Osteocyte (in vitro differentiated cells): Measurements from ENCODE around the gene RAD51B. TPM values are rescaled to one million over a fixed set of nuclear protein-coding genes. Genes with fewer than 3 reads are reported as not detected.

ENCODE experiments used
- DNase-seq: peaks from one replicate; pipeline ENCODE4 v3.0.0; 2021; ENCODE audit warnings: mixed read lengths; ENCODE audit not compliant: unreplicated experiment; ENCODE audit errors: extremely low spot score
- H3K27ac Mint-ChIP-seq: one replicate; pipeline ENCODE4 v1.8.0; 2021; ENCODE audit warnings: mild to moderate bottlenecking, mixed read lengths; ENCODE audit not compliant: unreplicated experiment
- H3K27me3 Mint-ChIP-seq: one replicate; pipeline ENCODE4 v1.8.0; 2021; ENCODE audit warnings: mixed read lengths; ENCODE audit not compliant: unreplicated experiment
- H3K36me3 Mint-ChIP-seq: one replicate; pipeline ENCODE4 v1.8.0; 2021; ENCODE audit warnings: mixed read lengths; ENCODE audit not compliant: unreplicated experiment
- H3K4me1 Mint-ChIP-seq: one replicate; pipeline ENCODE4 v1.8.0; 2021; ENCODE audit warnings: mixed read lengths; ENCODE audit not compliant: unreplicated experiment
- H3K4me3 Mint-ChIP-seq: one replicate; pipeline ENCODE4 v1.8.0; 2021; ENCODE audit warnings: mild to moderate bottlenecking, moderate library complexity, mixed read lengths; ENCODE audit not compliant: unreplicated experiment
- H3K9me3 Mint-ChIP-seq: one replicate; pipeline ENCODE4 v1.8.0; 2021; ENCODE audit warnings: mixed read lengths; ENCODE audit not compliant: unreplicated experiment
- CTCF ChIP-seq: fragments of 200-600 bp; sonication (generic); IDR thresholded peaks from 2 replicates; pipeline ENCODE4 v1.5.0; 2021; ENCODE audit warnings: antibody characterized with exemption, mild to moderate bottlenecking, moderate library complexity
- total RNA-seq: library from RNA; stranded (reverse); gene quantifications from 2 replicates; pipeline ENCODE4 v1.2.1, GENCODE V29; 2021

The RAD51B gene
- total RNA-seq, 1 donor from 2014 or later, result 12.7 TPM

- Mint-ChIP-seq H3K27me3 (no peaks in the 10 kb centered on the region), H3K36me3 (peaks cover 3% of the 10 kb centered on the region), H3K4me3 (no peak overlapping the region), H3K4me1 (peaks cover 10% of the 10 kb centered on the region), H3K9me3 (peaks cover 27% of the 10 kb centered on the region), H3K27ac (peak overlapping the region; percentile 76)
- DNase-seq, result no peak
- no peak for TF ChIP-seq CTCF
These were observed 802.1 kb downstream of the RAD51B start for GRCh38 chr14:68621400-68622365.

- no peak overlapping the region for H3K27ac Mint-ChIP-seq
- H3K27me3 Mint-ChIP-seq, result no peaks in the 10 kb centered on the region
- peaks cover 12% of the 10 kb centered on the region for H3K4me1 Mint-ChIP-seq
- H3K9me3 Mint-ChIP-seq, result peaks cover 17% of the 10 kb centered on the region
- no peaks in the 10 kb centered on the region for H3K36me3 Mint-ChIP-seq
- TF ChIP-seq CTCF, result no peak
- H3K4me3 Mint-ChIP-seq, result no peak overlapping the region
- peak; percentile 42 for DNase-seq
These were observed 803.3 kb downstream of the RAD51B start for GRCh38 chr14:68622856-68623255.

DNA sequence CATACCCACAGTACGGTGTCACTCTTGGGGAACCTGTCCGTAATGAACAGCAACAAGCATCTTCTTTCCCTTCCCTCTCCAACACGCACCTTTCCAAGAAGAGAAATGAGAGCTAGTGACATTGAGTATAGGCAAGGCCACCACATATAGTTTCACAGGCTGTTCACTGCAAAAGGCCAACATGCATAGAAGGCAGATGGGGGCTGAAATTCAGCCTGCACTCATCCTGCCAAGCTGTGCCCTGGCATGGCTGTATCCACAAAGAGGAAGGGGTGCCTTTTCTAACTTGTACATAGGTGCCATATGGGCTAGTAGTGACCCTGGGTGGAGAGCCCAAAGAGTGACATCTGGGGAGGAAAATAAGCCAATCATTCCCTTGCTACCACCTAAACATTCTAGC lies 803.7 kb downstream of the RAD51B start:
- Mint-ChIP-seq H3K4me1 (peaks cover 15% of the 10 kb centered on the region), H3K9me3 (peaks cover 16% of the 10 kb centered on the region), H3K36me3 (no peaks in the 10 kb centered on the region), H3K27me3 (no peaks in the 10 kb centered on the region), H3K27ac (peak overlapping the region; percentile 58), H3K4me3 (no peak overlapping the region)
- TF ChIP-seq CTCF, result no peak
- DNase-seq, result peak; percentile 40

DNA sequence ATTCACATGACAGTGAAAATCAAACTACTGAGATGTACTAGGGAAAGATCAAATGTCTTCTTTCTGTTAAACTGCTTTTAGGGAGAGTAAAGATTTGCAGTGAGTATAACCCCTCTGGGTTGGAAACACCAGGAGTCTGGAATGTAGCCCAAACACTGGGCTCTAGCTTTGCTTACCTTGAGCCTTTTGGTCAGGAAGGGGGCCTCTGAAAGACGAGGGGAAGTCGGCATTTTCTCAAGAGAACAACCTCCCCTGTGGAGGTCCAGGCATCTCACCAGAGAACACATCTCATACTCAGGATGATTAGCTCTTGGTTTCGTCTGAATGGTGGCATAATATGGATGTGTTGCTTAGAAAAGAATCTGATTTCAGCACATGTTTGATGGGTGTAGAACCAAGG lies 804.2 kb downstream of the RAD51B start:
- TF ChIP-seq CTCF, result no peak
- no peak overlapping the region for H3K4me3 Mint-ChIP-seq
- DNase-seq, result peak; percentile 56
- H3K27me3 Mint-ChIP-seq, result peaks cover under 1% of the 10 kb centered on the region
- peaks cover 11% of the 10 kb centered on the region for H3K9me3 Mint-ChIP-seq
- peaks cover 20% of the 10 kb centered on the region for H3K4me1 Mint-ChIP-seq
- peak overlapping the region; percentile 58 for H3K27ac Mint-ChIP-seq
- no peaks in the 10 kb centered on the region for H3K36me3 Mint-ChIP-seq

DNA sequence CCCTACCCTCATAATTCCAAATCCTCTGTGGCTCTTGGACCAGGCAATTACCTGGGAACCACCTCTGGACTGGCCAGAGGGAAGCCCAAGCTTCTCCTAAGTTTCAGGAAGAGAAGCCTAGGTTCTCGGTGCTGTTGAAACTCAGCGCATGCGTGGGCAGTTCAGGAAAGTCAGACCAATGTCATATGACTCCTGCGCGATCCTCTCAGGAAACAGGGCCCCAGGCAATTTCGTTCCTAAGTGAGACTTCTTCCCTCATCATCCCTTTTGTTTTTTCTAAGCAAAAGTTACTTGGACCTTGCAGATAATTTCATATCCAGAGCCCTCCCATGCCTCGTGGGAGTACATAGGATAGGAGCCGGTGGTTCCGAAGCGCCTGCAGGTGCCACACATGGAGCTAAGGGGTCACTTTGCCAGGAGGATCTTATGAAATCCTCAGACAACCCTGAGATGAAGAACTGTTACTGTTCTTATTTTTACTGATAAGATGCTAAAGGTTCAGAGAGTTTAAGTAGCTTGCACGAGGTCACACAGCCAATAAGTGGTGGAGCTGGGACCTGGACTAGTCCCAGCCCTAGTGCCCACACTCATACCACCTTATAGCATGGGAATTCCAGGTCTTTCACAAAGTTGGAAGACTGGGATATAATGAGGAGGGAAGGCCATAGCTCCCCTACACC lies 805.1 kb downstream of the RAD51B start:
- Mint-ChIP-seq H3K4me3 (no peak overlapping the region), H3K4me1 (peaks cover 20% of the 10 kb centered on the region), H3K27ac (no peak overlapping the region), H3K36me3 (no peaks in the 10 kb centered on the region), H3K27me3 (peaks cover 2% of the 10 kb centered on the region), H3K9me3 (peaks cover 10% of the 10 kb centered on the region)
- TF ChIP-seq CTCF, result no peak
- DNase-seq, result peak; percentile 51
